ENCODE results near the gene PSAT1.

DNA sequence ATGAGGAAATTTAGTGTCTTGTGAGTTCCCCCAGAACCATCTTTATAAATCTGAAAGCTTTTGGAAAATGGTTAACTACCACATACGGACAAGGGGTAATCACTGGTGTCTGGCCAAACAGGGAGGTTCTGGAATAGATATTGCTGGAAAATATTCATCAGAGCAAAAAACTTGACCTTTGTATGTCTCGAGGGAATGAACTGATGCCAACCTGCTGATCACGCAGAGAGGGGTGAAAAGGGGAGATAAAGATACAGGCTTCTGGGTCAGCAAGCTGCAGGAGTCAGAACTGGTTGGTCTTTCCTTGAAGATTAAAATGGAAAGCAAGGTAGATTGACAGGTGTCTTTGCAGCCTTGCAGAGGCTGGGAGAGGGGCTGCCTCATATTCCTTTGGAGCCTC, 35.5 kb downstream of the PSAT1 start:
- TF ChIP-seq, protein P1, sequence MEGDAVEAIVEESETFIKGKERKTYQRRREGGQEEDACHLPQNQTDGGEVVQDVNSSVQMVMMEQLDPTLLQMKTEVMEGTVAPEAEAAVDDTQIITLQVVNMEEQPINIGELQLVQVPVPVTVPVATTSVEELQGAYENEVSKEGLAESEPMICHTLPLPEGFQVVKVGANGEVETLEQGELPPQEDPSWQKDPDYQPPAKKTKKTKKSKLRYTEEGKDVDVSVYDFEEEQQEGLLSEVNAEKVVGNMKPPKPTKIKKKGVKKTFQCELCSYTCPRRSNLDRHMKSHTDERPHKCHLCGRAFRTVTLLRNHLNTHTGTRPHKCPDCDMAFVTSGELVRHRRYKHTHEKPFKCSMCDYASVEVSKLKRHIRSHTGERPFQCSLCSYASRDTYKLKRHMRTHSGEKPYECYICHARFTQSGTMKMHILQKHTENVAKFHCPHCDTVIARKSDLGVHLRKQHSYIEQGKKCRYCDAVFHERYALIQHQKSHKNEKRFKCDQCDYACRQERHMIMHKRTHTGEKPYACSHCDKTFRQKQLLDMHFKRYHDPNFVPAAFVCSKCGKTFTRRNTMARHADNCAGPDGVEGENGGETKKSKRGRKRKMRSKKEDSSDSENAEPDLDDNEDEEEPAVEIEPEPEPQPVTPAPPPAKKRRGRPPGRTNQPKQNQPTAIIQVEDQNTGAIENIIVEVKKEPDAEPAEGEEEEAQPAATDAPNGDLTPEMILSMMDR (conservative IDR thresholded peaks at IDR 0.05; ENCODE audit: low read depth, low read length), result no peak
- no peak for TF ChIP-seq RAD21 (IDR thresholded peaks at IDR 0.05; ENCODE audit: low read length)
- TF ChIP-seq FOS (IDR thresholded peaks at IDR 0.05; ENCODE audit: low read depth, low read length), result no peak
- TF ChIP-seq BHLHE40 (IDR thresholded peaks at IDR 0.05; ENCODE audit: low read depth, low read length), result no peak
- no peak for TF ChIP-seq SMC3 (IDR thresholded peaks at IDR 0.05; ENCODE audit: low read depth, low read length)

All from IMR-90 (cell line).